ENCODE measurements around the gene CTCF.

CTCF gene

DNA sequence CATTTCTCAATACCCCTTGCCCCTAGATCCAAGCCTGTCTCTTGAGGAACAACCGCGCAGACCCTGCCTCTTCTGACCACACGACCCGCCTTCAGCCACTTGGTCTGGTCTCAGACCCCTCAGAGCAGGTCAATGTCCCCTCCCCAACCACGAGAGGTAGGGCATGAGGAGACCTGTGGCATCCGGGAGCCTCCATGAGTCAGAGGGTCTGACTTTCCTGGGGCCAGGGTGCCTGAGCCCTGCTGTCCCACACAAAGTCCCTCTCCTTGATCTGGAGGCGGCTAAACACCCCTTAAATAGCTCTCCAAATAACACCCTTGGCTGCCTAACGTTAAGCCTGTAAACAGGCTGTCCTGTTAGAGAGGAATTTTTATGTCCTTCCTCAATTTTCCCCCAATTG is 87.7 kb downstream of the CTCF start:
- DNase-seq (ENCODE audit: extremely low read depth in 1 of 2, low read depth in 1 of 2), result no peak

- DNase-seq (ENCODE audit: extremely low read depth in 1 of 2, low read depth in 1 of 2), result no peak
Measured at GRCh38 chr16:67651039-67651438, 88.7 kb downstream of the CTCF start.

GRCh38 chr16:67651847-67652246 is 89.5 kb downstream of the CTCF start:
- DNase-seq (ENCODE audit: extremely low read depth in 1 of 2, low read depth in 1 of 2), result no peak

DNA sequence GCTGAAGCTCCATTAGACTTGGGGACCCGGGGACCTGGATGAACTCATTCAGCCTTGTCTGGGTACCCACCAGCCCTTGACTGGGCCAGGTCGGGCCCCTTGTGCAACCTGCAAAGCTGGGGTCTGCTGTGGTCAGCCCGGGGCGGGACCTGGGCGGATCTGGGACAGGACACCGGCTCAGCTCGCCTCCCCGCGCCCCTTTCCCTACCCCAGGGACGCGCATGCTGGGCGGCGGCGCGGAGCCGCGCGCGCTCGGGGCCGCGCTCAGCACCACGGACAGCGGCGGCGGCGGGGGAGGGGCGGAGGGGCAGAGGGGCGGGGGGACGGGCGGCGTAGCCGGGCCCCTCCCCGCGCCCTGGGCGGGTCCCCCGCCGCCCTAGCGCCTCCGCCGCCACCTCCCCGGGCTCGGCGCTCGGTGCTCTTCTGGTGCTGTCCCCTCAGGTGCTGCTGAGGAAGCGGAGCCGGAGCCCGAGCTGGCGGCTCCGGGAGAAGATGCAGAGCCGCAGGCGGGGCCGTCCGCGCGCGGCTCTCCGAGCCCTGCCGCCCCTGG is 90.3 kb downstream of the CTCF start:
- DNase-seq (ENCODE audit: extremely low read depth in 1 of 2, low read depth in 1 of 2), result no peak

DNA sequence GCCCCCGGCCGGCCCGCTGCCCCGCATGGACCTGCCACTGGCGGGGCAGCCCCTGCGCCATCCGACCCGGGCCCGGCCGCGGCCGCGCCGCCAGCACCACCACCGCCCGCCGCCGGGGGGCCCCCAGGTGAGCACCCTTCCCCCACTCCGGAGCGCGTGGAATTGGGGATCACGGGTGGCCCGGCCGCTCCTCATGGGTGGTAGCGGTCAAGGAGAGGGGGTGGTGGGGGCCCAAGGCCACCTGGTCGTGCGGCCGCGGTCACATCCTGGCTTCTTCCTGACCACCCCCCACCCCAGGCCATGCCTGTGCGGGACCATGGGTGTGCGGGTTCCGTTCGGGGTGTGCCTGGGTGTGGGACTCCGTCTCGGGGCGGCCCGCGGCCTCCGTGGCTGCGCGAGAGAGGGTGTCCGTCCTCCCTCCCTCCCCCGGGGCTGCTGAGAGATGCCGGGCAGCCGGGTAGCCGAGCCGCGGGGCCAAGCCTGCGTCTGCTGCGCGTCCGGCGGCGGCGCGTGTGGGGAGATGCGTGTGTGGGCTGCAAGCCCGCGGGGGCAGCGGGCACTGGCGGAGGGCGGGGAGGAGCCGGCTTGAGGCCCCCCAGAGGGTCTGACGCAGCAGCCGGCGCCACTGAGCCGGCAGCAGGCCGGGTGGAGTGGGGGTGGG is 90.9 kb downstream of the CTCF start:
- DNase-seq (ENCODE audit: extremely low read depth in 1 of 2, low read depth in 1 of 2), result no peak

DNA sequence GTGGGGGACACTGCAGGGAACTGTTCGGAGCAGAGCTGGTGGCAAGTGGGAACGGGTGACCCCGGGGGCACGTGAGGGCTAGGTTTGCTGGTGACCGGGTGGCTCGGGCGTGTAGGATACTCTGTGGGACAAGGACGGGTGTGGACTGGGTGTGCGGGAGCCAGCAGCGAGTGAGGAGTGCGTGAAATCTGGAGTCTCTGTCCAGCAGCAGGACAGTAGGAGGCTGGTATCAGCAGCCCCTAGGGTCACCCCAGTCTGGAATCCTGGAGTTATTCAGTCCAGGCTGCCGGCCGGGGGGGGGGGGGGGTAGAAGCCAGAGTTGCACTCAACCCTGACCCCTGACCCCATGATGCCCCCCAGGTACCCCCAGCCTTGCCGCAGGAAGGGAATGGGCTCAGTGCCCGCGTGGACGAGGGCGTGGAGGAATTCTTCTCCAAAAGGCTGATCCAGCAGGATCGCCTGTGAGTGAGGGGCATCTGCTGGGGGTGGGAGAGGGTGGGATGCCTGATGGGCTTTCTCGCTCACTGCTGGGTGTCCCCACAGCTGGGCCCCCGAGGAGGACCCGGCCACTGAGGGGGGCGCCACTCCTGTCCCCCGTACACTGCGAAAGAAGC is 91.6 kb downstream of the CTCF start:
- DNase-seq (ENCODE audit: extremely low read depth in 1 of 2, low read depth in 1 of 2), result no peak

DNA sequence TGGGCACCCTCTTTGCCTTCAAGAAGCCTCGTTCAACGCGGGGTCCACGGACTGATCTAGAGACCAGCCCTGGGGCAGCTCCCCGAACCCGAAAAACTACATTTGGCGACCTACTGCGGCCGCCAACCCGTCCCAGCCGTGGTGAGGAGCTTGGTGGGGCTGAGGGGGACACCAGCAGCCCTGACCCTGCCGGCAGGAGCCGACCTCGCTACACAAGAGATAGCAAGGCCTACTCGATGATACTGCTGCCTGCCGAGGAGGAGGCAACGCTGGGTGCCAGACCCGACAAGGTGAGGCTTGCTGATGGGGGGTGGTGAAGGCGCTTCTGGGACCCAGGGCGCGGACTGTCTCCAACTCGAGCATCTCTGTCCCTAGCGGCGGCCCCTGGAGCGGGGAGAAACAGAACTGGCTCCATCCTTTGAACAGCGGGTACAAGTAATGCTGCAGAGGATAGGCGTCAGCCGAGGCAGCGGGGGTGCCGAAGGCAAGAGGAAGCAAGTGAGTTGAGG is 92.1 kb downstream of the CTCF start:
- DNase-seq (ENCODE audit: extremely low read depth in 1 of 2, low read depth in 1 of 2), result no peak

DNA sequence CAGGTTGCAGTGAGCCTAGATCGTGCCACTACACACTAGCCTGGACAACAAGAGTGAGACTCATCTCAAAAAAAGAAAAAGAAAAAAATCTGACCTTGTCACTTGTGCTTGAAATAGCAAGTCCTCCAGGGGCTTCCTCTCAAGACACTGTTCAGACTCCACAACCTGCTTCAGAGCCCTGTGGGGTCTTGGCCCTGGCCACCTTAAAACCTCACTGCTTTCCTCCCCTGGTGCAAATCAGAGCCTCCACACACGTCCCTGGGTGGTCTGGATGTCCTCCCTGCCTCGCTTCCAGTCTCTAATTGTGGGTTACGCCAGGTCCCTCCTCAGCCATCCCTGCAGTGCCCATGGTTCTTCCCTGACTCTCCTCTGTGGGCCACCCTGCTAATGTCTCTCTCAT is 93.0 kb downstream of the CTCF start:
- DNase-seq (ENCODE audit: extremely low read depth in 1 of 2, low read depth in 1 of 2), result no peak

- no peak for DNase-seq (ENCODE audit: extremely low read depth in 1 of 2, low read depth in 1 of 2)
Measured at GRCh38 chr16:67656344-67657016, 94.2 kb downstream of the CTCF start.

DNA sequence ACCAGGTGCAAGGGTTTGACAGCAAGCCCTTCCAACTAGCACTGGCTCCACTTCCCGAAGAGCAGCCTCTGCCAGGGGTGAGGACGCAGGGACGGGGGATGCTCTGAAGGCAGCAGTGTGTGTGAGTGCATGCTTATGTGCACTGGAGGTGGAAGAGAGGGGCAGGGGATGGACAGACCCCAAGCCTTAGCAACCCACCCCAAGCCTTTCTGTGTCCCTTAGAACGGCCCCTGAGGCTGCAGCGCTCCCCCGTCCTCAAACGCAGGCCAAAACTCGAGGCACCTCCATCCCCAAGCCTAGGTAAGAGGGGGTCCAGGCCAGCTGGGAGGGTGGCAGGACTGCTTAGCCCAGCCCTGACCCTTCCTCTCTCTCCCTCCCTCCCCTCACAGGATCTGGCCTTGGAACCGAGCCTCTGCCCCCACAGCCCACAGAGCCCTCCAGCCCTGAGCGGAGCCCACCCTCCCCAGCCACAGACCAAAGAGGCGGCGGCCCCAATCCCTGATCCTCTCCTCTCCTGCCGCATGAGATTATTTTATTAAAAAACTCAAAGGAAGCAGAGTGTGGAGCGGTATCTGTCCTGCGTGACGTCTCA is 94.8 kb downstream of the CTCF start:
- no peak for DNase-seq (ENCODE audit: extremely low read depth in 1 of 2, low read depth in 1 of 2)

- no peak for DNase-seq (ENCODE audit: extremely low read depth in 1 of 2, low read depth in 1 of 2)
Measured at GRCh38 chr16:67657751-67658518, 95.6 kb downstream of the CTCF start.

- DNase-seq (ENCODE audit: extremely low read depth in 1 of 2, low read depth in 1 of 2), result no peak
Measured at GRCh38 chr16:67658849-67659674, 96.7 kb downstream of the CTCF start.

DNA sequence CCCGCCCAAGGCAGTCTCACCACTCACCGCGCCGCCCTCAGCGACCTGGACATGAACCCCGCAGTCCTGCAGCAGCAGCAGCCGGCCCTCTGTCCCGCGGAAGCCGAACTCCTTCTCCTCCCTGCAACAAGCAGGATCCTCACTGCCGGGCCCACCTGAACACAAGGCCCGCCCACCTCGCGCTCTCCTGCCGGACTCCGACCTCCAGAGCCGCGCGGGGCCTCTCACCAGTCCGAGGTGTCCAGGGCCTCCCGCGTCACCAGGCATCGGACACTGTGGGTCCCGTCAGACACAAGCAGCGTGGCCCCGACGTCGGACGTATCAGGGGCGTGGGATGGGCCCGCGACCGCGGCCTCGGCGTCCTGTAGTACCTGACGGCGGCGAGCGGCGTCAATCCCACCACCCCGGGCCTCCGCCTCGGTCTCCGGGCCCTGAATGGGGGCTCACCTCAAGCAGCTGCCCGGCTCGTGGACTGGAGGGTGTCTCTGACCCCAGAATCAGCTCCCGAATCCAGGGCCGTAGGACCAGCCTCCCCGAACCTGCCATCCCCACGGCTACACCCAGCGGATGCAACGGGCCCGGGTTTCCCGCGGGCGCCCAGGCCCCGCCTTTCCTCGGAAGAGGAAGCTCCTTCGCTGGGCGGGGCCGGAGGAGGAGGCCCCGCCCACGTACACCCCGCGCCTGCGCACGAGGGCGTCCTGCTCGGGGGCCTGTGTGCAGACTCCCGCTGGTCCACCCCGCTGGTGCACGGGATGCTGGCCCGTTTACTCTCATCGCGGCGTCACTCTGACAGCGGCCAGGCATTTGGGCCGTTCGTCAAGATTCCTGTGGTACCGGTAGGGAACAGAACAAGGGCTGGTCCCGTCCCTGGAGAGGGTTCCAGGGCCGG is 97.6 kb downstream of the CTCF start, which contains the start of gene ACD:
ACD (minus strand) TSS at position 586 of the 889 bp plus-strand sequence; CDS start at position 546, 40 bp downstream.
- peak; percentile 66 to 91 for DNase-seq (ENCODE audit: extremely low read depth in 1 of 2, low read depth in 1 of 2)

DNA sequence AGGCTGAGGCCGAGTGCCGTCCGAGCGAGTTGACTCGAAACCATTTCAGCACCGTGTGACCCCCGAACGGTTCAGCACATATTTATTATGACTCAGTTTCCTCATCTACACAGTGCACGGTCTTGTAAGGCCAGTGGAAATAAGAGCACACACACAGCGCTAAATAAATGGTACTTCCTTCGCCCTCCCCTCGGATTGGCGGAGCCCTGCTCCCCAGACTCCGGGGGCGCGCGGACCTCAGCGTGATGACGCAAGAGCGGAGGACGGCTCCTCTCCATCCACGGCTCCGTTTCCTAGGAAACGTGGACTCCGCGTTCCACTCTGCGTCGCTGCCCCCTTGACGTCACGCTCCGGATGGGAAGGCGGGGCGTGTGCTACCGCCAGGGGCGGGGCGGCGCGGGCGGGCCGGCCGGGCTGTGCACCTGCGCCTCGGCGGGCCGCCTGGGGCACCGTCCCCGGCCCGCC is 98.3 kb downstream of the CTCF start, which contains the start of gene PARD6A:
PARD6A (plus strand) TSS at position 397 of the 465 bp plus-strand sequence. CDS start 79 bp downstream, outside the sequence.
- peak; percentile 86 to 87 for DNase-seq (ENCODE audit: extremely low read depth in 1 of 2, low read depth in 1 of 2)

GRCh38 chr16:67661101-67661761 is 98.9 kb downstream of the CTCF start:
- DNase-seq (ENCODE audit: extremely low read depth in 1 of 2, low read depth in 1 of 2), result no peak

GRCh38 chr16:67661886-67662652 is 99.7 kb downstream of the CTCF start:
- DNase-seq (ENCODE audit: extremely low read depth in 1 of 2, low read depth in 1 of 2), result no peak

GRCh38 chr16:67662653-67663010 is 100.3 kb downstream of the CTCF start:
- no peak for DNase-seq (ENCODE audit: extremely low read depth in 1 of 2, low read depth in 1 of 2)

All from activated CD8-positive, alpha-beta memory T cell treated with anti-CD3 and anti-CD28 coated beads for 1 hour (primary cell).